Measurements from ENCODE around the gene FOXN4. TPM values are rescaled to one million over a fixed set of nuclear protein-coding genes. Genes with fewer than 3 reads are reported as not detected.

Gene FOXN4
- polyA plus RNA-seq, 12 donors: 0.05 to 0.34 (median 0.13) TPM; not detected in 4

DNA sequence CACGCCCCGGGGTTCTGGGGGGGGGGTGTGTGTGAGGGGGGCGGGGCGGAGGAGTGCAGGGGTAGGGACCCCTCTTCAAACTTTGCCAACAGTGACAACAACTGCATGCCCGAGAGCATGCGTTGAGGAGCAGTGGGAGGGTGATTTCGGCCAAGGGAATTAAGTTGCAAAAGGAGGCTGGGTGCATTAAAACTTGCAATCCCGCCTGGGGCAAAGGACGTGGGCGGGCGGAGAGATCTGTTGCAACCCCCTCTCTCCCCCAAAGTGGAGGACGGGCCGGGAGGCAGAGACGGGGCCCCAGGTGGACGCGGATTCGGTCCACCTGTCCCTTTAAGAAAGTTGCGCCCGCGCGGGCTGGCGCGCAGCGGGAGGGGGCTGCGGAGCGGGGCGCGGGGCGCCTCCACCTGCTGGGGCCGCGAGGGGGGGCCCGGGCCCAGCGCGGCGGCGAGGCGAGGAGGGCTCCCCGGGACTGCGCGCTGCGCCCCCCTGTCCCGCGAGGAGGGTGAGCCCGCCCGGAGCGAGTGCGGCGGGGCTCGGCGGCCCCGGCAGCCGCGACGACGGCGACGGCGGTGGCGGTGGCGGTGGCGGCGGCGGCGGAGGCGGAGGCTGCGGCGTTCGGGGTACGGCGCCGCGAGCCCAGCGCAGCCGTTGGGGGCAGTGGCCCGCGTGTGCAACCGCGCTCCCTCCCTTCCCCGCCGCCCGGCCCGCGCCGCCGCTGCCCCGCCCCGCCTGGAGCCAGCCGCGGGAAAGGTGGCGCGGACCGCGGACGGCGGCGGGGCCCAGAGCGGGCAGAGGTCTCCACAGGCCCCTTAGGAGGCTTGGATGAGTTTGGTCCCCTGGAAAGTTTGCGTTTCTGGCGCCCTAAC lies 530 bp upstream of the FOXN4 start:
- DNase-seq: no peak

GRCh38 chr12:109307051-109307450 lies 2.0 kb downstream of the FOXN4 start:
- DNase-seq: no peak

DNA sequence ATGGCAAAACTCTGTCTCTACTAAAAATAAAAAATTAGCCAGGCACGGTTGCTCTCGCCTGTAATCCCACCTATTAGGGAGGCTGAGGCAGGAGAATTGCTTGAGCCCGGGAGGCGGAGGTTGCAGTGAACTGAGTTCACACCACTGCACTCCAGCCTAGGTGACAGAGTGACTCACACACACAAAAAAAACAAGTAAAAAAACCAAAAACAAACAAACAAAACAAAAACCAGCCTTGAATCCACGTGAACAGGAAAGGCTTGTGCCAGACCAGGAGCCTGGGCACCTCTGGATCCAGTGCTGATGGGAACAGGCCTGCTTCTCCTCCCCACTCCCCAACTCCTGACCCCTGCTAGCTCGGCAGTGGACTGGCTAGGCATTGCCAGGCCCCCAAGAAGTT lies 3.5 kb downstream of the FOXN4 start:
- no peak for DNase-seq

- no peak for DNase-seq
These were observed 4.6 kb downstream of the FOXN4 start for GRCh38 chr12:109304485-109304884.

- no peak for DNase-seq
These were observed 6.3 kb downstream of the FOXN4 start for GRCh38 chr12:109302770-109303169.

DNA sequence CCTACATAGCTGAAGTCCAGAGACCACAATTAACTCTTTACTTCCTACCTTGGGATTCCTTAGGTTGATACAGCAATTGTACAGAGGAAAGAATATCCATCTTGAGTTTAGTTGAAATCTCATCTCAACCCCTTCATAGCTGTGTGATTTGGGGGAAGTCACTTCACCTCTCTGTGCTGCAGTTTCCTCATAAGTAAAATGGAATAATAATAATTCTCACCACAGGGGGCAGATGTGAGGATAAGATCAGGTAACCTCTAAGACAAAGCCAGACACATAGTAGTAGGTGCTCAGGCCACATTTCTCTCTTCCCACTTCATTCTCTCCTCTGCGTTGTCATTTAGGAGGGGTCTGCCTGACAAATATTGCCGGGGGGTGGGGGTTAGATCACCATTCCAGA lies 6.7 kb downstream of the FOXN4 start:
- no peak for DNase-seq

- DNase-seq: no peak
These were observed 7.4 kb downstream of the FOXN4 start for GRCh38 chr12:109301643-109302168.

DNA sequence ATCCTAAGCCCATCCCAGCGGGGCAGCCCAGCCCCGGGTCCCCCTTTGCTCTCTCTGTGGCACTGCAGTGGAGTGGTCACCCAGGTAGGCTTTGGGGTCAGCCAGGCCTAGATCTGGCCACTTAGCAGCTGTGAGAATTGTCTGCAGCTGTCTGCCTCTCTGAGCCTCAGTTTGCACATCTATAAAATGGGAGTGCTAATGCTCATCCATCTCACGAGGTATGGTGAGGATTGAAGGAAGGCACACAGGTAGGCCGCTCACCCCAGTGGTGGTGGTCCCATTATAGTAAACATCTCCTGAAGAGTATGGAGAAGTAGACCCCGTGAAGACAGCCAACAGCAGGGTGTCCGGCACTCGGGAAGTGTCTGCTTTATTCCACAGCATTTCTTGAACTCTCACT lies 9.2 kb downstream of the FOXN4 start:
- no peak for DNase-seq

GRCh38 chr12:109296431-109296830 lies 12.7 kb downstream of the FOXN4 start:
- no peak for DNase-seq

- no peak for DNase-seq
These were observed 13.2 kb downstream of the FOXN4 start for GRCh38 chr12:109295764-109296425.

GRCh38 chr12:109294286-109294796 lies 14.7 kb downstream of the FOXN4 start:
- DNase-seq: no peak

DNA sequence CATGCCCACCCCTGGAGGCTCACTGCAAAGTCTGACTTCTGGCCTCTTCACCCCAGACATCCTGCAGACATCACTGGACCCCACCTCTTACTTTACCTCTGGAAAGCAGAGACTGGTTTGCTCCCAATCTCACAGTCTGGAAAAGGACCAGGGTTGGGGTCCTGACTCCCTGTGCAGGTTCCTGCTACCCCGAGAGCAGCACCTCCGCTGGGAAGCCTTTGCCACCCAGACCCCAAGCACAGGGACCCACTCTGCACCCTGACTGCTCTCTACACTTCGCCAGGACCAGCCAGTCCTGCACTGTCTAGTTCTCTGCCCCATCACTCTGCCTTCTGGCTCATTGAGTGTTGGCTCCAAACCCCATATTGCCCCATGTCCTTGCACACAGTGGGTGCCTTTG lies 16.0 kb downstream of the FOXN4 start:
- no peak for DNase-seq

- no peak for DNase-seq
These were observed 16.8 kb downstream of the FOXN4 start for GRCh38 chr12:109292342-109292711.

DNA sequence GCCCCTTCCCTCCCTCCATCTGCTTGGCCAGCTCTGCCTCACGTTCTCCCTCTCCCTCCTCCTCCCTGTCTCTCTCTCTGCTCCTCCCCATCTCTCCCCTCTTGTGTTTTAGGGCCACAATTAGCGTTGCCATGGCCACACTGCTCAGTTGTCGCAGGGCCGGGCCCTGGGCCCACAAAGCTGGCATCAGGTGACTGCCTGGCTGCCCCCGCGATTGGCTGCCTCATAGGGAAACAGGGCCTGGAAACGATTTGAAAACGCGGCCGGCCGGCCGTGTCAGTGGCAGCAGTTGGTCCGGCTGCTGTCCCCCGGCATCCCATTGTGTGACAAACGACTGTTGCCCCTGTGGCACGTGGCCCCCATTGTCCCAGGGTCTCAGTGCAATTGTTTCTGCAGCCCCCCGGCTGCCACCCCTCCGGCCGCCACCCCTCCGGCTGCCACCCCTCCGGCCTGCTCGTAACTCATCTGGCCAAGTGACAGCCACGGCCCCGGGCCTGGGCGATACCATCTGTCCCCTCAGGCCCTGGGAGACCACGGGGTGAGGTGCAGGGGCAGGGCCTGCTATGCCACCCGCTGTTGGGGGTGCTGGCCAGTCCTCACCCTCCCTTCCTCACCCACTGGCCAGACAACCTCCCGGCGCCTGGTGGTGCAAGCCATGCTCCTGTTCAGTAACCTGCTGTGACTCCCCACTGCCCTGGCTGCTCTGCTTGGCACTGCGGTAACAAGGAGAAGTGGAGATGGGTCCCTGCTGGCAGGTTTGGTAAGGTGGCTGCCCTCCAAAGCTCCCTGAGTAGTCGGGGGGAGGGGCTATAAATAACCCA lies 17.4 kb downstream of the FOXN4 start:
- DNase-seq: peak; percentile 68

- no peak for DNase-seq
These were observed 18.0 kb downstream of the FOXN4 start for GRCh38 chr12:109291117-109291516.

DNA sequence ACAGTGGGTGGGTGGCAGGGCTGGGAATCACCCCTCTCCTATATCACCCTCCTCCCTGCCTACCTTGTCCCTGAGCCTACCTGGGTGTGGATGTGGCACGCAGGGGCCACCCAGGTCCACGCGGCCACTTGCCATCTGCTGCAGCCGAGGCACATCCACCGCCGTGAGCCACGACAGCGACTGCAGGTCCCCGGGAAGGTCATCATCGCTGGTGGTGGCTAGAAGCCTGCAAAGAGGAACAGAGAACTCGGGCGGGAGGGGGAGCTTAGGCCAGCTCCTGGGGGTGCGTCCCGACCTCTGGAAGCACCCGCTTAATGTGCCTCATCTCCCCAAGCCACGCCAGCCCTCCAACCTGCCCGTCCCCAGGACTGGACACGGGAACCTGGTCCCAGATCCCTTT lies 19.0 kb downstream of the FOXN4 start:
- no peak for DNase-seq

DNA sequence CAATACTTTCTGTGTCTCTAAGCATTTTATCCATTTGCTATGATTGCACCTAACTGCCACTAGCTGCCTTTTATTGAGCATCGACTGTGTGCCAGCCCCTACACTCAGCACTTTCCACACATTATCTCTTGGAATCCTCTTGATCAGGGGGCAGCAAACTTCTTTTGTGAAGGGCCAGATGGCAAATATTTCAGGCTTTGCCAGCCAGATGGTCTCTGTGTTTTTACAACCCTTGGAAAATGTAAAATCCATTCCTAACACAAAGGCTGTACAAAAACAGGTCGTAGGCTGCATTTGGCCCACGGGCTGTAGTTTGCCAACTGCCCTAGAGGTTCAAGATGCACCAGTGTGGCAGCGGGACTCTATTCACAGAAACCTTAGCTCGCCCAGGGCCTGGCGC lies 19.5 kb downstream of the FOXN4 start:
- DNase-seq: no peak

DNA sequence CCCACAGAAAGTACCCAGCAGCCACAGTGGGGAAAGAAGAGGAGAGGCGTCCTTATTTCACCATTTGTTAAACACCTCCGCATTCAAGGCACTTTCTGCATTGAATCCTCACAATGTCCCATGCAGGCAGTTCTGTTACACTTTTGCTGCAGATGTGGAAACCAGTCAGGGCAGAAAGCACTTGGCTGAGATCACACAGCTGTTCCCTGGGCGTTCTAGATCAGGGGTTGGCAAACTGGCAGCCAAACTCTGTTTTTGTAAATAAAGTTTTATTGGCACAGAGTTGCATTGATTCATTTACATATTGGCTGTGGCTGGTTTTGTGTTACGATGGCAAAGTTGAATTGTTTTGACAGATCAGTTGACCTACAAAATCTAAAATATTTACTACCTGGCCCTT lies 20.1 kb downstream of the FOXN4 start:
- DNase-seq: no peak

GRCh38 chr12:109288571-109288970 lies 20.5 kb downstream of the FOXN4 start:
- no peak for DNase-seq

- DNase-seq: no peak
These were observed 21.1 kb downstream of the FOXN4 start for GRCh38 chr12:109287811-109288469.

GRCh38 chr12:109287181-109287580 lies 21.9 kb downstream of the FOXN4 start:
- no peak for DNase-seq

GRCh38 chr12:109286652-109287051 lies 22.4 kb downstream of the FOXN4 start:
- no peak for DNase-seq

Measured in muscle of arm (tissue), 12 donors.